Neural cell (in vitro differentiated cells): ENCODE measurements around the gene CDH16. TPM values are rescaled to one million over a fixed set of nuclear protein-coding genes. Genes with fewer than 3 reads are reported as not detected.

Source experiments
- H2AFZ ChIP-seq: fragments of 200-600, 300-800 bp; sonication (generic), shearing (Covaris generic); 2 replicates; pipeline ENCODE4 v1.6.0; 2014; ENCODE audit warnings: low read depth, mild to moderate bottlenecking, antibody characterized with exemption, low read length, moderate library complexity
- H3F3A ChIP-seq: fragments of 200-600 bp; shearing (Covaris generic); 2 replicates; pipeline ENCODE4 v1.6.1; 2016; ENCODE audit warnings: mild to moderate bottlenecking, moderate library complexity, mixed read lengths, antibody characterized with exemption, low read length; ENCODE audit not compliant: insufficient read depth, poor library complexity, severe bottlenecking
- H3K27ac ChIP-seq: fragments of 200-600, 300-800 bp; sonication (generic), shearing (Covaris generic); 2 replicates; pipeline ENCODE4 v1.5.1; 2014; ENCODE audit warnings: mild to moderate bottlenecking, low read length, moderate library complexity
- H3K27me3 ChIP-seq: fragments of 300-800, 200-600 bp; sonication (generic), shearing (Covaris generic); 2 replicates; pipeline ENCODE4 v1.6.0; 2014; ENCODE audit warnings: mild to moderate bottlenecking, low read depth, low read length, moderate library complexity; ENCODE audit not compliant: insufficient read depth
- H3K36me3 ChIP-seq: fragments of 300-800, 200-600 bp; sonication (generic), shearing (Covaris generic); 2 replicates; pipeline ENCODE4 v1.5.1; 2014; ENCODE audit warnings: mild to moderate bottlenecking, antibody characterized with exemption, low read length, moderate library complexity; ENCODE audit not compliant: insufficient read depth
- H3K4me2 ChIP-seq: fragments of 300-800, 200-600 bp; sonication (generic), shearing (Covaris generic); 2 replicates; pipeline ENCODE4 v1.6.0; 2014; ENCODE audit warnings: mild to moderate bottlenecking, low read length
- H3K4me3 ChIP-seq: fragments of 300-800, 200-600 bp; sonication (generic), shearing (Covaris generic); 2 replicates; pipeline ENCODE4 v1.5.1; 2014; ENCODE audit warnings: mild to moderate bottlenecking, low read length, moderate library complexity
- H3K79me2 ChIP-seq: fragments of 200-600 bp; shearing (Covaris generic); replicated peaks from 2 replicates; pipeline ENCODE4 v1.6.0; 2014; ENCODE audit warnings: mild to moderate bottlenecking, low read length, moderate library complexity; ENCODE audit not compliant: insufficient read depth
- H3K9ac ChIP-seq: fragments of 300-800, 200-600 bp; sonication (generic), shearing (Covaris generic); 2 replicates; pipeline ENCODE4 v1.6.1; 2016; ENCODE audit warnings: mild to moderate bottlenecking, low read length, mixed read lengths
- H3K9me2 ChIP-seq: fragments of 200-600 bp; shearing (Covaris generic); 2 replicates; pipeline ENCODE4 v1.6.1; 2016; ENCODE audit warnings: mild to moderate bottlenecking, low read length, mixed read lengths; ENCODE audit not compliant: insufficient read depth
- H3K9me3 ChIP-seq: fragments of 200-600, 300-800 bp; sonication (generic), shearing (Covaris generic); 2 replicates; pipeline ENCODE4 v1.6.1; 2016; ENCODE audit warnings: mild to moderate bottlenecking, mixed run types, low read length, moderate library complexity, mixed read lengths
- H4K20me1 ChIP-seq: fragments of 200-600 bp; shearing (Covaris generic); 2 replicates; pipeline ENCODE4 v1.6.1; 2016; ENCODE audit warnings: mild to moderate bottlenecking, mixed run types; ENCODE audit not compliant: insufficient read depth
- CTCF ChIP-seq: fragments of 450-650 bp; IDR thresholded peaks from 2 replicates; pipeline ENCODE4 v1.5.1; 2014; ENCODE audit warnings: antibody characterized with exemption, mild to moderate bottlenecking, moderate library complexity; ENCODE audit not compliant: poor library complexity, severe bottlenecking
- EP300 ChIP-seq: fragments of 450-650 bp; conservative IDR thresholded peaks from 2 replicates; pipeline ENCODE4 v1.6.1; 2014; ENCODE audit warnings: antibody characterized with exemption, mild to moderate bottlenecking, moderate library complexity; ENCODE audit not compliant: poor library complexity, severe bottlenecking
- EZH2 ChIP-seq: fragments of 200-600, 300-800 bp; shearing (Covaris generic), sonication (generic); IDR thresholded peaks from 2 replicates; pipeline ENCODE4 v1.6.1; 2014; ENCODE audit warnings: antibody characterized with exemption, low read length, borderline replicate concordance, mild to moderate bottlenecking; ENCODE audit not compliant: insufficient read depth, poor library complexity, severe bottlenecking
- MXI1 ChIP-seq: fragments of 450-650 bp; conservative IDR thresholded peaks from 2 replicates; pipeline ENCODE4 v1.6.1; 2014; ENCODE audit warnings: antibody characterized with exemption, mild to moderate bottlenecking; ENCODE audit not compliant: poor library complexity, severe bottlenecking
- POLR2AphosphoS5 ChIP-seq: IDR thresholded peaks from 2 replicates; pipeline ENCODE4 v1.6.1; 2012
- RAD21 ChIP-seq: fragments of 450-650 bp; conservative IDR thresholded peaks from 2 replicates; pipeline ENCODE4 v1.6.1; 2014; ENCODE audit warnings: antibody characterized with exemption, mild to moderate bottlenecking, moderate library complexity
- SMC3 ChIP-seq: fragments of 450-650 bp; conservative IDR thresholded peaks from 2 replicates; pipeline ENCODE4 v1.6.1; 2014; ENCODE audit warnings: antibody characterized with exemption, mild to moderate bottlenecking, moderate library complexity; ENCODE audit not compliant: poor library complexity
- TAF1 ChIP-seq: IDR thresholded peaks from 2 replicates; pipeline ENCODE4 v1.6.1; 2012; ENCODE audit warnings: low read depth
- polyA plus RNA-seq: library from polyadenylated mRNA; depleted of rRNA; stranded (reverse); fragments of >200 nt; gene quantifications from 2 replicates; pipeline ENCODE4 v1.2.3, GENCODE V29; 2014
- TF ChIP-seq, protein P1 (sequence below): IDR thresholded peaks from 2 replicates; pipeline ENCODE4 v1.6.1; 2012; ENCODE audit warnings: borderline replicate concordance

CDH16 gene
- polyA plus RNA-seq, 1 donor from 2014 or later, result not detected

GRCh38 chr16:66894055-66894454 lies 24.6 kb downstream of the CDH16 start:
- Histone ChIP-seq H2AFZ (no peak overlapping the region), H3K27ac (no peak overlapping the region), H3K9me3 (no peaks in the 10 kb centered on the region), H3K79me2 (no peaks in the 10 kb centered on the region), H3K4me2 (no peak overlapping the region), H3K36me3 (no peaks in the 10 kb centered on the region), H3K27me3 (no peaks in the 10 kb centered on the region), H3F3A (no peaks in the 10 kb centered on the region), H3K4me3 (no peak overlapping the region), H3K9ac (no peak overlapping the region), H3K9me2 (no peaks in the 10 kb centered on the region), H4K20me1 (no peaks in the 10 kb centered on the region)
- no peak for TF ChIP-seq POLR2AphosphoS5
- TF ChIP-seq EZH2, result no peak
- TF ChIP-seq TAF1, result no peak
- TF ChIP-seq, protein P1, sequence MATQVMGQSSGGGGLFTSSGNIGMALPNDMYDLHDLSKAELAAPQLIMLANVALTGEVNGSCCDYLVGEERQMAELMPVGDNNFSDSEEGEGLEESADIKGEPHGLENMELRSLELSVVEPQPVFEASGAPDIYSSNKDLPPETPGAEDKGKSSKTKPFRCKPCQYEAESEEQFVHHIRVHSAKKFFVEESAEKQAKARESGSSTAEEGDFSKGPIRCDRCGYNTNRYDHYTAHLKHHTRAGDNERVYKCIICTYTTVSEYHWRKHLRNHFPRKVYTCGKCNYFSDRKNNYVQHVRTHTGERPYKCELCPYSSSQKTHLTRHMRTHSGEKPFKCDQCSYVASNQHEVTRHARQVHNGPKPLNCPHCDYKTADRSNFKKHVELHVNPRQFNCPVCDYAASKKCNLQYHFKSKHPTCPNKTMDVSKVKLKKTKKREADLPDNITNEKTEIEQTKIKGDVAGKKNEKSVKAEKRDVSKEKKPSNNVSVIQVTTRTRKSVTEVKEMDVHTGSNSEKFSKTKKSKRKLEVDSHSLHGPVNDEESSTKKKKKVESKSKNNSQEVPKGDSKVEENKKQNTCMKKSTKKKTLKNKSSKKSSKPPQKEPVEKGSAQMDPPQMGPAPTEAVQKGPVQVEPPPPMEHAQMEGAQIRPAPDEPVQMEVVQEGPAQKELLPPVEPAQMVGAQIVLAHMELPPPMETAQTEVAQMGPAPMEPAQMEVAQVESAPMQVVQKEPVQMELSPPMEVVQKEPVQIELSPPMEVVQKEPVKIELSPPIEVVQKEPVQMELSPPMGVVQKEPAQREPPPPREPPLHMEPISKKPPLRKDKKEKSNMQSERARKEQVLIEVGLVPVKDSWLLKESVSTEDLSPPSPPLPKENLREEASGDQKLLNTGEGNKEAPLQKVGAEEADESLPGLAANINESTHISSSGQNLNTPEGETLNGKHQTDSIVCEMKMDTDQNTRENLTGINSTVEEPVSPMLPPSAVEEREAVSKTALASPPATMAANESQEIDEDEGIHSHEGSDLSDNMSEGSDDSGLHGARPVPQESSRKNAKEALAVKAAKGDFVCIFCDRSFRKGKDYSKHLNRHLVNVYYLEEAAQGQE, result no peak
- no peak for TF ChIP-seq MXI1
- no peak for TF ChIP-seq SMC3
- TF ChIP-seq EP300, result no peak
- no peak for TF ChIP-seq RAD21
- no peak for TF ChIP-seq CTCF

DNA sequence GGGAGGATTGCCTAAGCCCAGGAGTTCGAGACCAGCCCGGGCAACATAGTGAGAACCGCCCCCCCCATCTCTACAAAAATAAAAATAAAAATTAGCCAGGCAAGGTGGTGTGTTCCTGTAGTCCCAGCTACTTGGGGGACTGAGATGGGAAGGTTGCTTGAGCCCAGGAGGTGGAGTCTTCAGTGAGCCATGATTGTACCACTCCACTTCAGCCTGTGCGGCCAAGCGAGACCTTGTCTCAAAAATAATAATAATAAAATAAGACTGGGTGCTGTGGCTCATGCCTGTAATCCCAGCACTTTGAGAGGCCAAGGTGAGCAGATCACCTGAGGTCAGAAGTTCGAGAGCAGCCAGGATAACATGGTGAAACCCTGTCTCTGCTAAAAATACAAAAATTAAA lies 26.9 kb downstream of the CDH16 start:
- no peak overlapping the region for H3K9ac ChIP-seq
- no peaks in the 10 kb centered on the region for H3K36me3 ChIP-seq
- H3F3A ChIP-seq, result no peaks in the 10 kb centered on the region
- TF ChIP-seq SMC3, result no peak
- TF ChIP-seq RAD21, result no peak
- no peak for TF ChIP-seq TAF1
- no peak for TF ChIP-seq CTCF
- no peak for TF ChIP-seq EZH2
- no peak for TF ChIP-seq MXI1
- no peak for TF ChIP-seq POLR2AphosphoS5
- TF ChIP-seq EP300, result no peak
- TF ChIP-seq, protein P1, result no peak
- no peaks in the 10 kb centered on the region for H3K27me3 ChIP-seq
- no peaks in the 10 kb centered on the region for H4K20me1 ChIP-seq
- H2AFZ ChIP-seq, result no peak overlapping the region
- no peak overlapping the region for H3K4me2 ChIP-seq
- no peaks in the 10 kb centered on the region for H3K9me2 ChIP-seq
- no peak overlapping the region for H3K27ac ChIP-seq
- H3K4me3 ChIP-seq, result no peak overlapping the region
- no peaks in the 10 kb centered on the region for H3K9me3 ChIP-seq
- H3K79me2 ChIP-seq, result no peaks in the 10 kb centered on the region
